Subcutaneous abdominal adipose tissue (tissue), 5 donors: ENCODE data around the gene CTTN.

ENCODE experiments used
- H3K27ac ChIP-seq: one replicate; pipeline ENCODE4 v1.7.0; 2013; ENCODE audit warnings: low read depth, mild to moderate bottlenecking, inconsistent platforms, low read length, moderate library complexity
- H3K27me3 ChIP-seq, 5 donors: one replicate each; pipeline ENCODE4 v1.7.0; 2013; ENCODE audit warnings: low read length in 5 of 5, inconsistent platforms in 1 of 5; ENCODE audit not compliant: control insufficient read depth in 5 of 5, insufficient read depth in 4 of 5
- H3K36me3 ChIP-seq, 5 donors: one replicate each; pipeline ENCODE4 v1.7.0; 2013; ENCODE audit warnings: low read length in 5 of 5; ENCODE audit not compliant: control insufficient read depth in 5 of 5, insufficient read depth in 5 of 5
- H3K4me1 ChIP-seq, 5 donors: one replicate each; pipeline ENCODE4 v1.7.0; 2013; ENCODE audit warnings: low read length in 5 of 5, mild to moderate bottlenecking in 3 of 5, moderate library complexity in 1 of 5; ENCODE audit not compliant: control insufficient read depth in 5 of 5, insufficient read depth in 5 of 5
- H3K4me3 ChIP-seq, 5 donors: one replicate each; pipeline ENCODE4 v1.7.0; 2013; ENCODE audit warnings: low read length in 5 of 5, low read depth in 1 of 5
- H3K9ac ChIP-seq, 5 donors: one replicate each; pipeline ENCODE4 v1.7.0; 2013; ENCODE audit warnings: low read length in 5 of 5, mild to moderate bottlenecking in 4 of 5, moderate library complexity in 3 of 5
- H3K9me3 ChIP-seq, 5 donors: one replicate each; pipeline ENCODE4 v1.7.0; 2013; ENCODE audit warnings: low read length in 5 of 5; ENCODE audit not compliant: control insufficient read depth in 5 of 5
- donor health status: healthy.
- donor health status: healthy.
- donor health status: healthy.
- donor health status: healthy.
- donor health status: healthy.

The CTTN gene

DNA sequence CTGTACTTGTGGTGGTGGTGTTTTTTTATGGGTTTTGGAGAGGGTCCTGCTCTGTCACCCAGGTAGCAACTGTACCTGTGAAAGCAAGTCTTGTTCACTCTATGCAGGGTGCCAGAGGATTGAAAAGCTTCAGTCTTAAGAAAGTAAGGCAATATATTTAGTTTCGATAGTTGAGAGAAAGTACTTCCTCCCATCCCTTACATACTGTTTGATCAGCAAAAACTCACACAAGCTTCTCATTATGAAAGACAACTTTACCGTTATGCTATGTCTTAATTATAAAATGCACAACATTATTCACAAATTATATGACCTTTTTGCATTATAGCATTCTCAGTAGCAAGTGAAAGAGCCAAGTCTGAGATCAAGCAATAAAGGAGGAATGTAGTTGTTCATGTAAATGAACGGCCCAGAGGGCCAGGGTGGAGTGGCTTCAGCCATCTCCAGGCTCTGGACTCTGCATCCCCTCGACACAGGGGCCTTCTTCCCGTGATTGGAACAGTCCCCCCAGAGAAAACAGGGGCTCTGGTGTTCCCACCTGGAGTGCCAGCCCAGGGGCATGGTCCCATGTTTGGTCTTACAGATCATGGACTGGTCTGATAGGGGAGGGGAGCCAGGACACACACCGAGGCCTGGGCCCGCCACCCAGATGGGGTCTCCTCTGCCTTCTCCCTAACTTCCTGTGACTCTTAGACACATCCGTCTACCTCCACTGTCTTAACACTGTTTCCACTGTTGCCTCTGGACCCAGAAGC is 38.7 kb upstream of the CTTN start:
- peaks cover 10 to 79% (median 58%) of the 10 kb centered on the region in 5 donors for H3K36me3 ChIP-seq
- no peak overlapping the region for H3K9ac ChIP-seq
- peaks cover 0 to 18% (median 16%) of the 10 kb centered on the region in 5 donors for H3K4me1 ChIP-seq
- H3K4me3 ChIP-seq: no peak overlapping the region
- no peak overlapping the region for H3K27ac ChIP-seq
- no peaks in the 10 kb centered on the region for H3K9me3 ChIP-seq
- no peaks in the 10 kb centered on the region for H3K27me3 ChIP-seq

DNA sequence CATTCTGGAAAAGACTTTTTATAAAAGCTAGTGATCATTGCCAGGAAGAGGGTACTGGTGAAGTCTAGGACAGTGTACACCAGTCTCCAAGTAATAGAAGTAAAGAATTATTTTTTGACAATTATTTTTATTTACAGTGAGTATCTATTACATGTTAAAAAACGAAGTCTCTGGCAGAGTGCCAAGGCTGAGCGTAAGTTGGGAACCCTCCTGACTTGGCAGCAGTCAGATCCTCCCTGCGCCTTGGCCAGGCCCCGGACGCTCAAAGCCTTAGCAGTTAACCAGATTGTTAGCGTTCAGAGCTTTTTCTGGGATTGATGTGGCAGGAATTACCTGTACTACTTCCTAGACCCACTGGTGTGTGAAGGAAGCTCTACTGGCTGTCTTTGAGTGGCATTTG is 38.1 kb upstream of the CTTN start:
- Histone ChIP-seq H3K27ac (no peak overlapping the region), H3K9me3 (no peaks in the 10 kb centered on the region), H3K9ac (no peak overlapping the region), H3K4me3 (no peak overlapping the region), H3K27me3 (no peaks in the 10 kb centered on the region), H3K36me3 (peaks cover 9 to 79% (median 56%) of the 10 kb centered on the region in 5 donors), H3K4me1 (peaks cover 0 to 20% (median 18%) of the 10 kb centered on the region in 5 donors)

DNA sequence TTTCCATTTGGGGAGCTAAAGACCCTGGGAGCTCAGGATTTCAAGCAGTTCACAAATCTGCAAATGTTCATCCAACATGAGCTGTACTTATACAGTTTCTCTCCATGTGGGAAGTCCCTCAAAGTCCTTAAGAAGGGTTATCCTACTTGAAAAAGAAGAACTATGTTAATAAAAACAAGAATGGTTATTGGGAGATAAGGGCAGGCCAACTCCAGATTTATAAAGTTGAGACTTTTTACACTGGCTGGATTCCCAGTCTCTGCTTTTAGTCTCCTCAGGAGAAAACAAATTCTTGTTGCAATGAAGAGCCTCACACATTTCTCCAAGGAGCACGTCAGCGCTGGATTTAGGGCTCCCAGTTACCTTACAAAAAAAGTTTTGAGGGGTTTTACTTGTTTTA is 34.2 kb upstream of the CTTN start:
- H3K9me3 ChIP-seq: no peaks in the 10 kb centered on the region
- no peak overlapping the region for H3K27ac ChIP-seq
- no peak overlapping the region for H3K4me3 ChIP-seq
- H3K4me1 ChIP-seq: peaks cover 0 to 16% (median 13%) of the 10 kb centered on the region in 5 donors
- H3K36me3 ChIP-seq: peaks cover 13 to 75% (median 46%) of the 10 kb centered on the region in 5 donors
- H3K9ac ChIP-seq: no peak overlapping the region
- no peaks in the 10 kb centered on the region for H3K27me3 ChIP-seq

DNA sequence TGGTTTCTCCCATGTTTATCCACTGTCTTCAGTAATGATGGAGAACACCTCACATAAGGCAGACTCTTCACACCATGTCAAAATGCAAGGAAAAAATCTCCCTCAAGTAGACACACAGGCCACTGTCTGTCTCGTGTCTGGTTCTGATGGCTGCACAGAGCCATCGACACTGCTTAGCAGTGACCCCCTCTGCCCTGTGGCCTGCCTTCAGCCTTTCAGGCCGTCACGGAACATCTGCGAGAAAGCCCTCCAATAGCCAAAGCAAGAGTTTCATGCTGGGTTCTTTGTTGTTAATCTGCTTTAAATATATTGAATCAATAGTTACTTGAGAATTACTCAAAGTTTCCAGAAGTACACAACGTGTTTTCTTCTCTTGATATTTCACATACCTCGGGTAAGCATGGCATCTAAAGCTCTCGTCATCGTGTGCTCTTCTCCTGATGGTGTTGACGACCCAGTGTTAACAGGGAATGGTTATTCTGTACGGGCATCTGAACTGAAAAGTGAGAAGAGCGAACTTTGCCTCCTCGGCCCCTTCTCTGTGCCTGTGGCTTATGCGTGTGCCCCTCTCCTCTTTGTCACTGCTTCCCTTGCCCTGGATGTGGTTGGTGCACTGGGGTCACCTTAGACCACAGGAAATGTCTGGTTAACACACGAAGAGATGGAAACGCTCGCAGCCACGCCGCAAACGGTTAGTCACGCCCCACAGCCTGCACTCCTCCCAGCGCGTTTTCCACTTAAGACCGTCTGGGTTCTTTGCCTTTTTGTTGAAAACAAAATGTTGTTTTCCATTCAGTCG is 33.4 kb upstream of the CTTN start:
- H3K27ac ChIP-seq: no peak overlapping the region
- peaks cover 13 to 68% (median 39%) of the 10 kb centered on the region in 5 donors for H3K36me3 ChIP-seq

DNA sequence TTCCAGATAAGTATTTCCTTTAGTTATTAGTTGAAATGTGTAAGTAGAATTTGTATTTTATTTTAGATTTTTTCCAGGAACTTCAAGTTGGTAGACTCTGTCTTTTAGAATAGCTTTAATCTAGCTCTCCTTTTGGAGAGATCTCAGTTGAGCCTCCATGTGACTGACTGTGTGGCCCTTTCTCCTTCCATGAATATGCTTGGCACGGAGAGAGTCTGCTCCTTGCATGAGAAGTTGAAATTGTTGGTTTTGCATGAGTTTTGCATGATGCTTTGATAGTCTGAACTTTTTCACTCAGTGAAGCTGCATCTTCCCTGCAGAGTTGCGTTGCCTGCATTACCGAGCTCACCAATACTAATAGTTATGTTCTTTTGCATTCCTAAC is 32.8 kb upstream of the CTTN start:
- peaks cover 0 to 13% (median 11%) of the 10 kb centered on the region in 5 donors for H3K4me1 ChIP-seq
- H3K27me3 ChIP-seq: no peaks in the 10 kb centered on the region
- no peak overlapping the region for H3K9ac ChIP-seq
- peaks cover 13 to 66% (median 38%) of the 10 kb centered on the region in 5 donors for H3K36me3 ChIP-seq
- H3K27ac ChIP-seq: no peak overlapping the region
- H3K4me3 ChIP-seq: no peak overlapping the region
- H3K9me3 ChIP-seq: no peaks in the 10 kb centered on the region

More for the DNA sequence above, 33.4 kb upstream of the CTTN start:
- Histone ChIP-seq H3K4me3 (no peak overlapping the region), H3K9me3 (no peaks in the 10 kb centered on the region), H3K4me1 (peaks cover 0 to 15% (median 13%) of the 10 kb centered on the region in 5 donors), H3K9ac (no peak overlapping the region), H3K27me3 (no peaks in the 10 kb centered on the region)

DNA sequence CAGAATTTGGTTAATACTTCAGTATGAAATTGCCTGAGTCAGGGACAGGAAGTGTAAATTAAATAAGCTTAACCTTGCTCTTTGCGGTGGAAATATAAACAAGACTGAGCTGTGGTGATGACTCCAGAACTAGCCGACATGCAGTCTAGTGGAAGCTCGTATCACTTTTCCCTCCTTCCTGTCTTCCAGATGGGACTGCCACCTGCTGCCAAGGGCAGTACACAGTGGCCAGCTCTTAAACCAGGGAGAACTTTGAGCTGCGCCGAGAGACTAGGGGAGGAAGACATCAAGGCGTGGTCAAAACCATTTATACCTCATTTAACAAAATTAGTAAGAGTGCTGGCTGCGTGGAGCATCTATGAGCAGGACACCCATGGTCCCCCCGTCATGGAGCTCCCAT is 31.3 kb upstream of the CTTN start:
- Histone ChIP-seq H3K27ac (no peak overlapping the region), H3K36me3 (peaks cover 9 to 57% (median 35%) of the 10 kb centered on the region in 5 donors), H3K4me1 (peaks cover 0 to 13% (median 11%) of the 10 kb centered on the region in 5 donors), H3K4me3 (no peak overlapping the region), H3K27me3 (no peaks in the 10 kb centered on the region), H3K9ac (no peak overlapping the region), H3K9me3 (no peaks in the 10 kb centered on the region)

DNA sequence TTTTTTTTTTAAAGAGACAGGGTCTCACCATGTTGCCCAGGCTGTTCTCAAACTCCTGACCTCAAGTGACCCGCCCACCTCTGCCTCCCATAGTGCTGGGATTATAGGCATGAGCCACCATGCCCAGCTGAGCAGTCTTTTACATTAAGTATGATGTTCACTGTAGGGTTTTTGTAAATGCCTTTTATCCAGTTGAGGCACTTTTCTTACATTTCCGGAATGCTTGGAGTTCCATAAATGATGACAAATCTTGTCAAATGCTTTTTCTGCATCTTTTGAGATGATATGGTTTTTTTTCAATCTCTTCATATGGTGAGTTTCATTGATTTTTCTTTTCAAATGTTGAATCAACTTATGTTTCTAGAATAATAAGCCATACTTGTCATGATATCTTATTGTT is 29.4 kb upstream of the CTTN start:
- H3K4me1 ChIP-seq: peaks cover 0 to 9% (median 8%) of the 10 kb centered on the region in 5 donors
- peaks cover 22 to 57% (median 40%) of the 10 kb centered on the region in 5 donors for H3K36me3 ChIP-seq
- no peak overlapping the region for H3K27ac ChIP-seq
- no peaks in the 10 kb centered on the region for H3K27me3 ChIP-seq
- no peaks in the 10 kb centered on the region for H3K9me3 ChIP-seq
- H3K4me3 ChIP-seq: no peak overlapping the region
- no peak overlapping the region for H3K9ac ChIP-seq

DNA sequence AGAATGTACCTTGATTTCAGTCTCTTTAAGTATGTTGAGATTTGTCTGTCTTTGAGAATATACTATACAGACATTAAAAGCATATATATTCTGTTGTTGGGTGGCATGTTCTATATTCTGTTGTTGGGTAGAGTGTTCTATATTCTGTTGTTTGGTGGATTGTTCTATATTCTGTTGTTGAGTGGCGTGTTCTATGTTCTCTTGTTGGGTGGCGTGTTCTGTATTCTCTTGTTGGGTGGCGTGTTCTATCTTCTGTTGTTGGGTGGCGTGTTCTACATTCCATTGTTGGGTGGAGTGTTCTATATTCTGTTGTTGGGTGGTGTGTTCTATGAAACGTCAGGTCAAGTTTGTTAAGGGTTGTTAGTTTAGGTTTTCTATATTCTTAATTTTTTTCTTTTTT is 27.1 kb upstream of the CTTN start:
- no peak overlapping the region for H3K27ac ChIP-seq
- H3K9ac ChIP-seq: no peak overlapping the region
- H3K4me3 ChIP-seq: no peak overlapping the region
- no peaks in the 10 kb centered on the region for H3K9me3 ChIP-seq
- H3K27me3 ChIP-seq: no peaks in the 10 kb centered on the region
- H3K36me3 ChIP-seq: peaks cover 21 to 56% (median 46%) of the 10 kb centered on the region in 5 donors
- no peaks in the 10 kb centered on the region for H3K4me1 ChIP-seq

DNA sequence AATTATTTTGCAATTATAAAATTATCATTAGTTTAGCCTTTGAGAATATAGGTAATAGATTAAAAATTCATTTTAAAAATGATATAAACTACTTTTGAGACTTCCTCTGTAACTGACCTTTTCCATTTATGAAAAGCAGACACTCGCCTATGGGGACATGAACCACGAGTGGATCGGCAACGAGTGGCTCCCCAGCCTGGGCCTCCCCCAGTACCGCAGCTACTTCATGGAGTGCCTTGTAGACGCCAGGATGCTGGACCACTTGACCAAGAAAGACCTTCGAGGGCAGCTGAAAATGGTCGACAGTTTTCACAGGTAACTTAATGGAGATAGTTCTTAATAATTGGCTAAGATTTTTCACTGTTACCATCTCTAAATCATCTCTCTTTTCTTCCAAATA is 26.3 kb upstream of the CTTN start:
- no peaks in the 10 kb centered on the region for H3K9me3 ChIP-seq
- H3K4me1 ChIP-seq: no peaks in the 10 kb centered on the region
- no peak overlapping the region for H3K27ac ChIP-seq
- H3K9ac ChIP-seq: no peak overlapping the region
- H3K4me3 ChIP-seq: no peak overlapping the region
- H3K36me3 ChIP-seq: peaks cover 24 to 58% (median 50%) of the 10 kb centered on the region in 5 donors
- no peaks in the 10 kb centered on the region for H3K27me3 ChIP-seq

DNA sequence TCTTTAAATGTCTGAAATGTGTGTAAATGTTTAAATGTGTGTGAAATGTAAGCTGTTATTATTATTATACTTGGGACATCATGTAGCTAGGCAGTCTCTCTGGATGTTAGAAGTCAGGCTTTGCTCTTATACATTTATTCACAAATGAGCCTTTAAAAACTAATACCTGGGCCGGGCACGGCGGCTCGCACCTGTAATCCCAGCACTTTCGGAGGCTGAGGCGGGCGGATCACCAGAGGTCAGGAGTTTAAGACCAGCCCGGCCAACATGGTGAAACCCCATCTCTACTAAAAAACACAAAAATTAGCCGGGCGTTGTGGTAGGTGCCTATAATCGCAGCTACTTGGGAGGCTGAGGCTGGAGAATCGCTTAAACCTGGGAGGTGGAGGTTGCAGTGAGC is 21.7 kb upstream of the CTTN start:
- Histone ChIP-seq H3K9ac (no peak overlapping the region), H3K36me3 (peaks cover 24 to 79% (median 64%) of the 10 kb centered on the region in 5 donors), H3K4me1 (no peaks in the 10 kb centered on the region), H3K4me3 (no peak overlapping the region), H3K9me3 (no peaks in the 10 kb centered on the region), H3K27ac (no peak overlapping the region), H3K27me3 (no peaks in the 10 kb centered on the region)
